T1000 (cell line): Measurements from ENCODE around the gene IGSF21.

Source experiments
- DNase-seq: peaks from one replicate; lab custom pipeline; 2025; ENCODE audit warnings: mixed read lengths; lab: John Stamatoyannopoulos, UW

IGSF21 gene

DNA sequence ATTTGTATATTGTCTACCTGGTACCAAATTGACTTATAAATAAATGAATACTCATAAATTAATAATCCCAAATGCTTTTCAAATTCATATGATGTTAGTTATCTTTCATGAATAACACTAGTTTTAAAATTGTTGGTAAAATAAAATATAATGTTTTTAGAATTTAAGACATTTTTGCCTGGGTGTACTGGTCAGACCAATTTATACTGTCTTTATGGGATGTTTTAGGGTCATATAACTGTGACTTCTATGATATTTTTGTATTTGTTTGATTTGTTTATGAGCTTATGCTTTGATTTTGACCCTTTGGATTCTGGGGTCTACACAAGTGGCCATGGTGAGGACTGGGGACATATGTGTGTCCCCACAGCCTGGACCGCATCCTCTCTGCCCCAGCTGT, 319.0 kb downstream of the IGSF21 start:
- DNase-seq = no peak
